ENCODE results near the gene MTARC1.

The MTARC1 gene

DNA sequence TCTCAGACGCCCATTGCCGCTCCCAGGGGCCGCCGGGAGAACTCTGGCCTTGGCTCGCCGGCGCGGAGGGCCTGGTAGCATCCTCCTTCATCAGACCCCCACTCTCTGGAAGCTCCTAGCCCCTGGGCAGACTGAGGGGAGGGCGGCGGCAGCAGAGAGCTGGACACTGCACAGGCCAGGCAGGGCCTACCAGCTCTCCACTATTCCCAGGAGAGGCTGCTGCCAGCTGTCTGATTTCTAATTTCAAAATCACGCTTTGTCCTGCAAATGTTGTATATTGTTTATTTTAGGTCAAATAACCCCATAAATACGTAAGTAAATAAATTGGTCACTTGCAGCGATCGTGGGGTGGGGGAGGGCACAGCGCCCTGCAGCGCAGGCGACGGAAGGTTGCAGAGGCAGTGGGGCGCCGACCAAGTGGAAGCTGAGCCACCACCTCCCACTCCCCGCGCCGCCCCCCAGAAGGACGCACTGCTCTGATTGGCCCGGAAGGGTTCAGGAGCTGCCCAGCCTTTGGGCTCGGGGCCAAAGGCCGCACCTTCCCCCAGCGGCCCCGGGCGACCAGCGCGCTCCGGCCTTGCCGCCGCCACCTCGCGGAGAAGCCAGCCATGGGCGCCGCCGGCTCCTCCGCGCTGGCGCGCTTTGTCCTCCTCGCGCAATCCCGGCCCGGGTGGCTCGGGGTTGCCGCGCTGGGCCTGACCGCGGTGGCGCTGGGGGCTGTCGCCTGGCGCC is at the start of gene MTARC1:
Gene MTARC1 (plus strand): TSS at position 577 of the 732 bp plus-strand sequence. CDS start 32 bp downstream, at position 609.
- peak; percentile 71 for DNase-seq

DNA sequence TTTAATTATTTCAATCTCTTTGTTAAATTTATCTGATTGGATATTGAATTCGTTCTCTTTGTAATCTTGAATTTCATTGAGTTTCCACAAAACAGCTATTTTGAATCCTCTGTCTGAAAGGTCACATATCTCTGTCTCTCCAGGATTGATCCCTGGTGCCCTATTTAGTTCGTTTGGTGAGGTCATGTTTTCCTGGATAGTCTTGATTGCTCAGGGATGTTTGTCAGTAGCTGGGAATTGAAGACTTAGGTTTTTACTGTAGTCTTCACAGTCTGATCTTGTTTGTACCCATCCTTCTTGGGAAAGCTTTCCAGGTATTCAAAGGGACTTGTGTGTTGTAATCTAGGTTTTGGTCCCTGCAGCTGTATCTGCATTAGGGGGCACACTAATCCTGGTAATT is 45.4 kb upstream of the MTARC1 start:
- DNase-seq, result no peak

DNA sequence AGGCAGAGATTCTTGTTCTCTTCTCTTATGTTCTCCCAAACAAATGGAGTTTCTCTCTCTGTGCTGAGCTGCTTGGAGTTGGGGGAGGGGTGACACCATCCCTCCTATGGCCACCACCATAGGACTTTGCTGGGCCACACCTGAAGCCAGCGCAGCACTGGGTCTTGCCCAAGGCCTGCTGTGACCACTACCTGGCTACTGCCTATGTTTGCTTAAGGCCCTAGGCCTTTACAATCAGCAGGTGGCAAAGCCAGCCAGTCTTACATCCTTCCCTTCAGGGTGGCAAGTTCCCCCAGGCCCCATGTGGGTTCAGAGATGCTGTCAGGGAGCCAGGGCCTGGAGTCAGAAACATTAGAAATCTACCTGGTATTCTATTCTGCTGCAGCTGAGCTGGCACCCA is 44.9 kb upstream of the MTARC1 start:
- DNase-seq, result no peak

DNA sequence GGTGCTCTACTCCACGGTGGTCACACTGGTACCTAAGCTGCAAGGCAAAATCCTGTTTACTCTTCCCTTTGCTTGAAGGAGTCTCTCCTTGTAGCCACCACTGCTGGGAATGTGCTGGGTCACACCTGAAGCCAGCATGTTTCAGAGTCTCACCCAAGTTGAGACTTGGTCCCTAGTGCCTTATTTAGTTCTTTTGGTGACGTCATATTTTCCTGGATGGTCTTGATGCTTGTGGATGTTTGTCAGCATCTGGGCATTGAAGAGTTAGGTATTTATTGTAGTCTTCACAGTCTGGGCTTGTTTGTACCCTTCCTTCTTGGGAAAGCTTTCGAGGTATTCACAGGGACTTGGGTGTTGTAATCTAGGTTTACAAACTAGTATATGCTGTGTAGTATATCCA is 44.2 kb upstream of the MTARC1 start:
- DNase-seq, result no peak

DNA sequence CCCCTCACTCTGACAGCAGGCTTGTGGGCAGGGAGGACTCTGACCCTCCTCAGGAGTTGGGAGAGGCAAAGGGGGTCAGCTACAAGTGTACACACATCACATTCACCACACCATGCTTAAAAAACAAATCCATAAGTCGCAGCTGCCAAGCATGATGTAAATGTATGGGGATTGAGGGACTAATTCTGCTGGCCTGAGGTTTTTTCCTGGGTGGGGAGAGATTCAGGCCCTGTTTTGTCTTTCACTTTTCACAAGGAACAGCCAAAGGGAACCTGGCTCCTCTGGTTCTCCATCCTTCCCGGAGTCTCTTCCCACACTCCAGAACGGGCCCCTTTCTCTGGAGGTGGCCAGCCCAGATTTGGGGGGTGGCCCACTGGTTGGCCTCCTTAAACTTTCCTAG is 39.9 kb upstream of the MTARC1 start:
- no peak for DNase-seq

DNA sequence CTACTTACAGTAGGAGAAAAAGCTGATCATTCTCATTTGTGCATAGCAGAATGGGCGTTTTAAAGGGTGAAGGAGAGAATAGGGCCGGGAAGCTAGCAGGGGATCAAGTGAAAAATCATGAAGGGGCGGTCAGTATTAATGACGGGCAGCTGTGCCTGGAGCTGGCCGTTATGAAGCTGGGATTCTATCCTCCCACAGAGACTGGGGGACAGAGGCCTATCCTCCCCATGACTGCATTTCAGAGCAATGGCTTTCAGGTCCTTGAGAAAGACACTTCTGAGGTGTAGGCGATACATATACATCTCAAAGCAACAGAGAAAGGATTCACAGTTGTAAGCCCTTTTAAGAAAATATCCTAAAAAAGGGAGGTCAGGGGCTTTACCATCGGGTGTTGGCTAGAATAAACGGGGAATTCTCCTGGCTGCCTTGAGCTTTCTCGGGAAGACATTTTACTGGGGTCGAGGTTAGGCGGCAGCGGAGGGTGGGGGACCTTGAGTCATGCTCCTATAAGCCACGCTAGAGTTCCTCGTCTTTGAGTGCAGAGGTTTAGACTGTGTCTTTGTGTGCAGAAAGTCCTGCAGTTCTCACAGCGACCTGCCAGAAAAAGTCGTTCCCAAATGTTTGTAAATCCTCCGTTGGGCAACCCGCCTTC is 39.1 kb upstream of the MTARC1 start:
- DNase-seq, result no peak

DNA sequence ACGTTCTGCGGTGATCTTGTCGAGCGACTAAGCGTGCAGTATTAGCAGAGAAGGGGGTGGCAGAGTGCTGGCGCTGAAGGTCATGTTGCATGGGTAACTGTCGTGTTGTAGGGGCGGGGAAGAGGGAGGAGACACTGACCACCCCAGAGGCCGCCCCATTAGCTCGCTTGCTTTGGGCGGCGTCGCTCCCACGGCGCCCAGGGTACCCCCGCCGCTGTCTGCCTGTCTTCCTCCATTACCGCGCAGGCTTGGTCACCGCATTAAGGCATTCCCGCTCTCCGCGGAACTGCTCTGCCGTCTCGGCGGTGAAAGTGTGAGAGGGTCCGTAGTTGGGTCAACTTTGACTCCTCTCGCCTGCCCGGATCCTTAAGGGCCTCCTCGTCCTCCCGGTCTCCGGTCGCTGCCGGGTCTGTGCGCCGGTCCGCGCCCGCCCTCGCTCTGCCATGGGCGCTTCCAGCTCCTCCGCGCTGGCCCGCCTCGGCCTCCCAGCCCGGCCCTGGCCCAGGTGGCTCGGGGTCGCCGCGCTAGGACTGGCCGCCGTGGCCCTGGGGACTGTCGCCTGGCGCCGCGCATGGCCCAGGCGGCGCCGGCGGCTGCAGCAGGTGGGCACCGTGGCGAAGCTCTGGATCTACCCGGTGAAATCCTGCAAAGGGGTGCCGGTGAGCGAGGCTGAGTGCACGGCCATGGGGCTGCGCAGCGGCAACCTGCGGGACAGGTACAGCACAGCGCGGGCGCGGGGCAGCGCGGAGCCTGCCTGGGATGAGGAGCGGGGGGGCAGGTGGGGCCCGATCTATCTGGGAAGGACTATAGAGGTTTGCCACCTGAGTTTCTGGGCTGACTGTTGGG is 38.4 kb upstream of the MTARC1 start, which contains the start of gene MTARC2:
Gene MTARC2 (plus strand): TSS at position 234 of the 846 bp plus-strand sequence. CDS start 210 bp downstream, at position 444.
- peak; percentile 88 for DNase-seq

DNA sequence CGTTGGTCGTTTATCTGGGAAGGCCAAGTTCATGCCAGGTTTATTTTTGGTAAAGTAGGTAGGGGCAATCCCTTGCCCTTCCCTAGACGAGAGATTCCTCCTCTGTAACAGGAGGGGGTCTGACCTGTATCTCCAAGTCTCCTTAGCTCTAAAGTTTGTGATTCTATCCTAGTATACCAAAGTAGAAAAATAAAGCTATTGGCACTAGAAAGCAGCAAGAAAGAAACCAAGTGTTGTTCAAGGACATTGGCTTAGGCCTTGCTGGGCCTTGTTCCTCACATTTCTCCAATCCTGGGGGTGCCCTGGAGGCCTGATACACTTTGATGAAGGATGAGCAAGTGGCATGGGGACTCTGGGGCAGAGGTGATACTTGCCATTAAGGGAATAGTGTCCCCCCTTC is 37.8 kb upstream of the MTARC1 start:
- DNase-seq, result no peak

DNA sequence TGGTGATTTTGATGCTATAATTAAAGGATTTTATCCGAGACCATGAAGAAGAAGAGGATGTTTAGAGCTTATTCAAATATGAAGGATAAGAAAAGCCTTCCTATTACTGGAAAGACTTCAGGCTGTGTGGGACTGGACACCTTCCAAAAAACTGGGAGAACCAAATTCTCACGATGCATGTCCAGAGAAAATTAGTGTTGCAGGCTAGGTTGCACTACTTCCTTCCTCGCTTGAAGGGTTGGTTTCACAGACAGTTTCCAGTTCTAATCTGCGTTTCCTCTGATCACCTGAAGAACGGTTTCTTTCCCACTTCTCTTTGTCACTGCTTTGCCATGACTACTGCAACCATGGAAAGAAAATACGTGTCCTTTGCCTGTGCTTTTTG is 36.6 kb upstream of the MTARC1 start:
- DNase-seq, result peak; percentile 46

DNA sequence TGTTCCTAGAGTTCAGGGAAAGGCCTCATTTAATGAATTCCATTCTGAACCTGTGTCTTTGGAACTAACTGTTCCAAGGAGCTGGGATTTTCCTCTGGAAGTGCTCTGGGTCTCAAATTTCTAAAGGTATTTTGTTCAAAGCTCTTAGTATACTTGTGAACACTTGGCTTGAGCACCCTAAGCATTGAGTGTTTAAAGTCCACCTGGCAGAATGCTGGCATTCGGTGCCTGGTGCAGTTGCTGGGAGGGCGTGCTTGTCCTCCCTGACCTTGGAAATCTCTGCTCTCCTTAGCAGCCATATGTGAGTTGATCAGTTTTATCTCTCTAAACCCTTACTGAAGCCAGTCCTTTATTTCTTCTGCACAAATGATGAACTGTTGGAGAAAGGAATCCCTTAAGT is 35.6 kb upstream of the MTARC1 start:
- no peak for DNase-seq

DNA sequence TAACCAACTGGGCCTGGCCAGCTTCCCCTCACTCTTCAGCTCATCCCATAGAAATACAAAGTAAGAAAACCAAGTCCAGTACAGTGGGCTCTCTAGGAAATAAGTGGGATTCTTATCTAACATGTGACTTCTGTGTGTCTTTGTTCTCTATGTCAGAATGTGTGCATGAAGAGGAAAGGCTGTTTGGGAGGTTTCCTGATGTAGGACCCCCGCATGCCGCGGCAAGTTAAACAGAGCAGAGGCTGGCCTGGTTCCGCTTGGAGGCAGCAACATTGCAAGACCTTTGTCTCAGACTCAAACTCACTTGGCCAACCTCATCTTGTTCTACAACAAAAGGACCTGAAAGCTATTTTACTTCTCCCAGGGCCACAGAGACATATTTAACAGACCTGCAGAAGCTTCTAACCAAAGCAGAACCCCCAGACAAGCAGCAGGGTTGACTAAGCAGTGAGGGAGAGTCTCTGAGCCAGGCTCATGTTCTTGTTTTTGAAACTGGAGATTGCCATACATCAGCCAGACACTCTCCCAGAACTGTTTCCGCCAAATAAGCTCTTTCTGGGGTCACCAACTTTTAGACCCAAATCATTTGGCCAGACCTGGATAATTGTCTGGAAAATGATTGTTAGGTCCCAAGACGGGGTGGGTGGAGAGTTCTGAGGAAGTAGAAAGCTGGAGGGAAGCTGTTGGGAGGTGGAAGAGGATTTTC is 32.3 kb upstream of the MTARC1 start:
- DNase-seq, result no peak

DNA sequence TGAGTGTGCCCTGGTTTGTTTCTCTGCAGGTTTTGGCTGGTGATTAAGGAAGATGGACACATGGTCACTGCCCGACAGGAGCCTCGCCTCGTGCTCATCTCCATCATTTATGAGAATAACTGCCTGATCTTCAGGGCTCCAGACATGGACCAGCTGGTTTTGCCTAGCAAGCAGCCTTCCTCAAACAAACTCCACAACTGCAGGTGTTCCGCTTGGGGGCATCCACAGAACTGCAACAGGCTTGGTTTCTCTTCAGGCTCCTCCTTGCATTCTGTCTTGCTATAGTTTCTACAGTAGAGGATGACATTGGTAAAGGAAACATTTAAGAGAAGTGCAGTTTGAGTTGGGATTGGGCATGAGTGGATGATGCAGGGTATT is 31.8 kb upstream of the MTARC1 start:
- DNase-seq, result no peak

DNA sequence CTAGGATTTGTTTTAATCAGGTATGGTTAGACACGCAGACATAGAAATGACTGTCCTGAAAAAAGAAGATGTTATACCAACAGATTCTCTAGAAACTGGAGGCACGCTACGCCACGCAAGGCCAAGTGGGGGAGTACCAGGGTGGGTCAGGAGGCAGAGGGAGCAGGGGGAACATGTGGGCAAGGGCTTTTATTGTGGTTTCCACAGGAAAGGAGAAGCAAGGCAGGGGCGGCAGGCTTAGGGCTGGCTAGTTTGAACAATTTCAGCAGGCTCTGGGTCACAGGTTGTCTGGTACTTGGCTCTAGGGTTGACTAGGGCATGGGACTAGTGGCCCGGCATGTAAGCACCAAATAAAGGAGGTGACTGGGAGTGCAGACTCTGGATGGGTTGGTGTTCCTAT is 31.4 kb upstream of the MTARC1 start:
- no peak for DNase-seq

DNA sequence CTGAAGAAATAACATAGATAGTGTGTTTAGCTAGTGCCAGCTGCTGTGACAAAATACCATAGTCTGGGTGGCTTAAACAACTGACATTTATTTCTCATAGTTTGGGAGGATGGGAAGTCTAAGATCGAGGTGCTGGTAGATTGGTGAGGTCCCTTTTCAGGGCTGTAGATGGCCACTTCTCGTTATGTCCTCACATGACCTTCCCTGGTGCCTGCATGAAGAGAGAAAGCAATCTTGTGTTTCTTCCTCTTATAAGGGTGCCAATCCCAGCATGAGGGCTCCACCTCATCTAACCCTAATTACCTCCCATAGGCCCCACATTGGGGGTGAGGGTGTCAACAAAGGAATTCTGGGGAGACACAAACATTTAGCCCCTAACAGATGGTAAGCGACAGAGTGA is 29.3 kb upstream of the MTARC1 start:
- no peak for DNase-seq

DNA sequence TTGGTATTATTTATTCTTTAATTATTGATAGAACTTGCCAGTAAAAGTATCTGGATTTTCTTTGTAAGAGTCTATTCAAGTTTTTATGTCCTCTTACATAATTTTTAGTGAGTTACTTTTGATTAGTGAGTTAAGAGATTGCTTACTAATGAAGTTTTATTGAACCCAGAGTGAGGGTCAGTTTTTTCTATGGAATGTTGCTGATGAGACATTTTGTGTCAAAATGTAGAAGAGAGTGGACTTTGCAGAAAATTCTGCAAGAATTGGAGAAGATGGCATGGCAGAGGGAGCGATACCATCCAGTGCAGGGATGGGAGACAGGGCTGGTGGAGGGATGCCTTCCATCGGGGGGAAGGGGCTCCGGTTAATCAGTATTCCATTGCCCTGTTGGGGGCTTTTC is 27.6 kb upstream of the MTARC1 start:
- no peak for DNase-seq

DNA sequence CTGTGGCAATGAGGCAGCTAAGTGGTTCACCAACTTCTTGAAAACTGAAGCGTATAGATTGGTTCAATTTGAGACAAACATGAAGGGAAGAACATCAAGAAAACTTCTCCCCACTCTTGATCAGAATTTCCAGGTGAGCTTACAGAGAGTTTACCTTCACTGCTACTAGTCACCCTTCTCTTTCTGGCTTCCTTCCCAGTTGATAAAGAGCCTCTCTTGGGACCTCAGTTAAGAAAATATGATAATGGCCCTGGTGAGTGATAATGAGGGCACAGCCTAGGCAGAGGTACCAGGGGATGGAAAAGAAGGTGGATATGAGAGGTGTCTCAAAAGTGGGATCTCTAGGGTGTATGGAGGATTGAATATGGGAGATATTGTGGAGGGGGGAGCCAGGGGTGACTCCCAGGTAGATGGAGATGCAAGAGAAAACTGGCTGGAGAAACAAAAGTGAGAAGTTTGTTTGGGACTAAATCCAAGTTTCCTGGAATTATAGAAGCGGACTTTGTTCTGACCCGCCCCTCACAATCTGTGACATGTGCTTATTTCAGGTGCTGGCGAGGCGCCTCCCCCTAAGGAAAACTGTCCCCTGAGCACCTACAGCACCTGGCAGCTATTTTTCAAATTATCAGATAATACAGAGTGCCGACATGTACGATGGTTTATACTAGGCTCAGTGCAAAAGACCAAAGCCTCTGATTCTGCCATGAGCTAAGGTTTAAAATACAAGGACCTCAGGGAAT is 24.9 kb upstream of the MTARC1 start:
- no peak for DNase-seq

DNA sequence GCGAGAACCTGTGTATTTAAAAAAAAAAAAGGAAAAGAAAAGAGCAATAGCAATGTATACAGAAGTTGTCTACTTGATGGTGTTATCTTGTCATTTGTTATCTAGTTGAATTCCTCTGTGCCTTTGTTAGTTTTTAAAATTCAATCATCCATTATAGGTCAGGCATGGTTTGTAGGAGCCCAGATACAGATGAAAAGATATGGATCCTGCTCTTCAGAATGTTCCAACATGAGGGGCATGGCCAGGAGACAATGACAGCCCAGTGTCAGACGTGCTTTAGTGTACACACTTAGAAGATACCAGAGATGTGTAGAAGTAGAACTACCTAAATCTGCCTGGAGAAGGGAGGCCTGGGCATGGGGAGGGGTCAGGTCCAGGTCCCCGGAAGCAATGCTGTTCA is 22.0 kb upstream of the MTARC1 start:
- DNase-seq, result no peak

DNA sequence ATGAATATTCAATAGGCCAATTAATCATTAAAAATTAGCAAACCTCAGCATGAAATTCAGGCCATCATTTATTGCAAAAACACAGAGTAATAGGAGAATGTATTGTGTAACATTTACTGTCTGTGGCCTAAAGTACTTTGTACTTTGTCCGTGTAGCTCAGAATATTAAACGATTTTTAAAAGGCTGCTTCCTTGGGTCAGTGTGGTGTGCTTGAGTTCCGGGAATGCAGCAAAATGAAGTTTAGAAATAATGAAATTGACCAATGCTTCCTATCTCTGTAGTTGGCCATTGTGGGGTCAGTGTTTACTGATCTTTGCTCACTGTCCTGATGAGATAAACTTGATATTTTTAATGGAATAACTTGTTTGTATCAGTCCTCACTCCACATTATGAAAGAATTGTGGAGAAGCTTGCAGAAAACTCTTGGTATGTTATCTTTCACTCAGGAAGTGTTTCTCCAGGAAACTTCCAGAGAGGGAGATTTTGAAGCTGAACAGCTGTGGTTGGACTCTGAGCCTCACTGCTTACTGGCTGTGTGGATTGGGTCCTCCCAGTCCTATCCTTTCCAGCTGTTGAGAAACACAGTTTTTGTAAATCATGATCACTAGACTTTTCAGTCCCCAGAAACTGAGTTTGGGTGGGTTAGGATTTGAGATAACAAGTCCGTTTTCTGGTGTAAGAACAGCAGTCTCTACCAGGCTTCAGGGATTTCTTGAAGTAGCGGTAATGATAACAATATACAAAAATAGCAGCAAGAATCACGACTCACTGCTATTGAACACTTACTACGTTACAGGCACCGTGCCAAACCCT is 19.2 kb upstream of the MTARC1 start:
- no peak for DNase-seq

DNA sequence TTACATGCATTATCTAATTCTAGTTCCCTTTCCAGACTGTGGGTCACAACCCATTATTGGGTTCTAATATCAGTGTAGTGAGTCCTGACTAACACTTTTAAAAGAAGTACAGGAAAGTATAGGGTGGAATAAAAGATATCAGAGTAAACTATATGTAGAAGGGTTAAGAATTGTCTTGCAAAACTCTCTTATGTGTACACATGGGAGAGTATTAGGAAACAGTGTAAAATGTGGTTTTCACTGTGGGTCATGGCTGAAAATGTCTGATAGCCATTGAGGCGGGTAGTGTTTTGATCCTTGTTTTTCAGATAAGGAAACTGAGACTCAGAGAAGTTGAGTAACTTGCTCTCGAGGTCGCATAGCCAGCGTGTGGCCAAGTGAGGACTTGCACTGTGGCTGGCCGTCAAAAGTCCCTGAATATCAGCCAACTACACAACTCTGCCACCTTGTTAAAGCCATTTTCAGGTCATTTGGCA is 18.5 kb upstream of the MTARC1 start:
- no peak for DNase-seq

DNA sequence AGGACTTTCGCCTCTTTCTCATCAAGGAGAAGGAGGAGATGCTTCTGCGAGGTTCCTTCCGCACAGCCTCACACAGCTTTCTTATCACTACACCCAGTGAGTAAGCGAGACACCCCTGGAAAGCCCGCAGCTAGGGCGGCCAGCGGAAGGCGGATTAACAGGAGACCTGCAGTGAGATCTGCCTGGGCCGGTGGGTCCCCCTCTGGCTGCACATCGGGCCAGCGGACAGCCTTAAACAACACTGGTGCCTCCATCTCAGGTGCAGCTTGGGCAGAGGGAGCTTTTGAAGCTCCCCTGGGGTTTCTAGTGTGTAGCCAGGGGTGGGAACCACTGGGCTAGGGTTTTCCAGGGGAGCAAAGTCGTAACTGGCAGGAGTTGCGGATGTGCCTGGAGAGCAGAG is 17.5 kb upstream of the MTARC1 start:
- no peak for DNase-seq

DNA sequence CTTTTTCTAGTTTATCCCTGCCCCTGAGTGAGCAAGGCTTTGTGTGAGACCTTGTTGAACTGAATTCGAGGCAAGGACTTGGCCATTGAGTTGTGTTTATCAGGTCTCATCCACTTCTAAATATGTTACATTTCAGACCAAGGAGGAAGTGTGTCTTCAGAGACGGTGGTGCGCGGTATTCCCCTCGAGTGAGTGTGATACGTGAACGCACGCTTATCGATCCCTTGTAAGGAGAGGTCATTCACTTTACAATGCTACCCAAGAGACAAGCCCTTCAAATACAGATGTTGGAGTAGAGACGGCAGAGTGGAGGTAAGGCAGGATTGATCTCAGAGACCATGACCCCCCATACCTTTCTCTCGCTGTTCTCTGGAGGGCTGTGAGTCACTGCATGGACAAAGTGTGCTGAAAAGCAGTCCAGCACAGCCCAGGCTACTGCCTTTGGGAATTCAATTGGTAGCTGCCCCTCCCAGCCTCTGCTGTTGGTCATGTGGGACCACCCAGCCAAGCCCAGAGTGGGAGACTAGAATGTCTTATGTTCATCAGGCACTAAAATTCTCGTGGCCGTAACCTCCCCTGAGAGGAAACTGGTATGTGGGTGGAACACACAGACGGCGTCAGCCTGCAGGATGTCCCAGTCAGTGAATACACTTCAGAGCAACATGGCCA is 16.3 kb upstream of the MTARC1 start:
- no peak for DNase-seq

Measured in femur (tissue), 1 donor.